ENCODE measurements around the gene LCORL.

- TF ChIP-seq, protein P1, sequence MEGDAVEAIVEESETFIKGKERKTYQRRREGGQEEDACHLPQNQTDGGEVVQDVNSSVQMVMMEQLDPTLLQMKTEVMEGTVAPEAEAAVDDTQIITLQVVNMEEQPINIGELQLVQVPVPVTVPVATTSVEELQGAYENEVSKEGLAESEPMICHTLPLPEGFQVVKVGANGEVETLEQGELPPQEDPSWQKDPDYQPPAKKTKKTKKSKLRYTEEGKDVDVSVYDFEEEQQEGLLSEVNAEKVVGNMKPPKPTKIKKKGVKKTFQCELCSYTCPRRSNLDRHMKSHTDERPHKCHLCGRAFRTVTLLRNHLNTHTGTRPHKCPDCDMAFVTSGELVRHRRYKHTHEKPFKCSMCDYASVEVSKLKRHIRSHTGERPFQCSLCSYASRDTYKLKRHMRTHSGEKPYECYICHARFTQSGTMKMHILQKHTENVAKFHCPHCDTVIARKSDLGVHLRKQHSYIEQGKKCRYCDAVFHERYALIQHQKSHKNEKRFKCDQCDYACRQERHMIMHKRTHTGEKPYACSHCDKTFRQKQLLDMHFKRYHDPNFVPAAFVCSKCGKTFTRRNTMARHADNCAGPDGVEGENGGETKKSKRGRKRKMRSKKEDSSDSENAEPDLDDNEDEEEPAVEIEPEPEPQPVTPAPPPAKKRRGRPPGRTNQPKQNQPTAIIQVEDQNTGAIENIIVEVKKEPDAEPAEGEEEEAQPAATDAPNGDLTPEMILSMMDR (IDR thresholded peaks at IDR 0.05), result no peak
- TF ChIP-seq POLR2A (IDR thresholded peaks at IDR 0.05), result no peak
Measured at GRCh38 chr4:17911608-17912007, 109.9 kb downstream of the LCORL start.

Measured in breast epithelium (tissue), 3 donors.